ENCODE measurements around the gene LITAFD.

DNA sequence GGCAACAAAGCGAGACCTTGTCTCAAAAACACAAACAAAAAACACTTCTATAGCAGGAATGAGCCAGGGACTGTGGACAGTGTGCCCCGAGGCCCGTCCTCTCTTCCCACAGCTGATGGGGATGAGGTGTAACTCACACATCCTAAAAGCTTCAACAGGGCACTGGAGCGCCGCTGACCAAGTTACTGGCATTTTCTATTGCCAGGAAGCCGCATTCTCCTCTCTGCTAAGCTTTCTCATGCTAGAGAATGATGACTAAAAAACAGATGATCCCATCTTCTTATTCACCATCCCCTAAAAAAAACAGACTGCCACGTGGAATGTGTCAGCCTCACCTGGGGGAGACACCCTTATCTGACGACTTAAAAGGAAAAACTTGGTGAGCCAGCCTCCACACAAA is 29.6 kb upstream of the LITAFD start:
- TF ChIP-seq POLR2AphosphoS5 (IDR thresholded peaks at IDR 0.05): no peak
- TF ChIP-seq, protein P1, sequence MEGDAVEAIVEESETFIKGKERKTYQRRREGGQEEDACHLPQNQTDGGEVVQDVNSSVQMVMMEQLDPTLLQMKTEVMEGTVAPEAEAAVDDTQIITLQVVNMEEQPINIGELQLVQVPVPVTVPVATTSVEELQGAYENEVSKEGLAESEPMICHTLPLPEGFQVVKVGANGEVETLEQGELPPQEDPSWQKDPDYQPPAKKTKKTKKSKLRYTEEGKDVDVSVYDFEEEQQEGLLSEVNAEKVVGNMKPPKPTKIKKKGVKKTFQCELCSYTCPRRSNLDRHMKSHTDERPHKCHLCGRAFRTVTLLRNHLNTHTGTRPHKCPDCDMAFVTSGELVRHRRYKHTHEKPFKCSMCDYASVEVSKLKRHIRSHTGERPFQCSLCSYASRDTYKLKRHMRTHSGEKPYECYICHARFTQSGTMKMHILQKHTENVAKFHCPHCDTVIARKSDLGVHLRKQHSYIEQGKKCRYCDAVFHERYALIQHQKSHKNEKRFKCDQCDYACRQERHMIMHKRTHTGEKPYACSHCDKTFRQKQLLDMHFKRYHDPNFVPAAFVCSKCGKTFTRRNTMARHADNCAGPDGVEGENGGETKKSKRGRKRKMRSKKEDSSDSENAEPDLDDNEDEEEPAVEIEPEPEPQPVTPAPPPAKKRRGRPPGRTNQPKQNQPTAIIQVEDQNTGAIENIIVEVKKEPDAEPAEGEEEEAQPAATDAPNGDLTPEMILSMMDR (IDR thresholded peaks at IDR 0.05; ENCODE audit: poor library complexity, severe bottlenecking): no peak
